HG03060 (cell line): ENCODE data around the gene HAUS8.
A peak's percentile ranks its signal among the peaks of the same experiment; 100 is the strongest.
"Not testable (repeated sequence)": the region's sequence is repeated elsewhere in the genome, so short reads cannot be mapped to it uniquely, and the experiment has no call there.

ENCODE experiments used
- ATAC-seq: cut with Tn5 transposase; IDR thresholded peaks from one replicate; pipeline ENCODE4 v1.9.1; 2021; ENCODE audit warnings: low read depth, moderate number of reproducible peaks; ENCODE audit not compliant: unreplicated experiment

The HAUS8 gene, protein sequence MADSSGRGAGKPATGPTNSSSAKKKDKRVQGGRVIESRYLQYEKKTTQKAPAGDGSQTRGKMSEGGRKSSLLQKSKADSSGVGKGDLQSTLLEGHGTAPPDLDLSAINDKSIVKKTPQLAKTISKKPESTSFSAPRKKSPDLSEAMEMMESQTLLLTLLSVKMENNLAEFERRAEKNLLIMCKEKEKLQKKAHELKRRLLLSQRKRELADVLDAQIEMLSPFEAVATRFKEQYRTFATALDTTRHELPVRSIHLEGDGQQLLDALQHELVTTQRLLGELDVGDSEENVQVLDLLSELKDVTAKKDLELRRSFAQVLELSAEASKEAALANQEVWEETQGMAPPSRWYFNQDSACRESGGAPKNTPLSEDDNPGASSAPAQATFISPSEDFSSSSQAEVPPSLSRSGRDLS

DNA sequence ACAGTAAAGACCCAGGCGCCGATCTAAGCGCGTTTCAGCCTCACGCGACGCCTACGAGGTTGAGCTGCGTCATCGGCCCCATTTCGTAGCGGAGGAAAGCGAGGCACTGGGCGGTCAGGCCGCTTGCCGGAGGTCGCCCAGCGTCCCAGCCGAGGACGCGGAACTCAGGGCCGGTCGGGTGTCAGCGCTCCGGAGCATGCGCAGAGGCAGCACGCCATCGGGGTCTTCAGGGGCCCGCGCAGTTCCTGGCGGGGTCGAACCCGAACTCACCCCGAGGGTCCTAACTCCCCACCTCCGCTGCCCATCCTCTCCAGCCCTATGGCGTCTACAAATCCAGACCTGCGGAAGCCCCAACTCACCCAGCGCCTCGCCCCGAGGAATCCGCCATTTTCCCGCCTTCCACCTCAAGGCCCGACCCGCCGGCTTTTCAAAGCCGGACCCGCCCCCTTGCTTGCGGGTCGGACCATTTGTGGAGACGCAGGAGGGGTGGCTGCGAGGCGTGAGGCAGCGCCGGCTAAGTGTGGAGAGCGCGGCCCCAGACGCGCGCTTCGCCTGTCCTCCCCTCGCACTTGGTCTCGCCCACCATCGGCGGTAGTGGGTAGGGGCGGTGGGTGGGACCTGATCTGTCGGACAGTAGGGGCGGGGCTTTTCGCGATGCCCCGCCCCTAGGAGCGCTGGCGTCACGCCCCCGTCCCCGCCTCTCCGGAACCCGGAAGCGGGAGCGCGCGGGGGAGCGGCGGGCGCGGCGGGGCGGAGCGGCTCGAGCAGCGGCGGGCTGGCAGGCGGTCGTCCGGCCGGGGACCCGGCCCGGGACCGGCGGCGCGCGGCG lies at the start of gene HAUS8, which contains the start of gene MYO9B:
Gene HAUS8 (minus strand): TSS at position 418 of the 829 bp plus-strand sequence. CDS start 30 bp downstream, at position 388.
Gene MYO9B (plus strand): TSS at position 743 of the 829 bp plus-strand sequence. CDS start 25,941 bp downstream, outside the sequence.
- ATAC-seq = peak; percentile 40

DNA sequence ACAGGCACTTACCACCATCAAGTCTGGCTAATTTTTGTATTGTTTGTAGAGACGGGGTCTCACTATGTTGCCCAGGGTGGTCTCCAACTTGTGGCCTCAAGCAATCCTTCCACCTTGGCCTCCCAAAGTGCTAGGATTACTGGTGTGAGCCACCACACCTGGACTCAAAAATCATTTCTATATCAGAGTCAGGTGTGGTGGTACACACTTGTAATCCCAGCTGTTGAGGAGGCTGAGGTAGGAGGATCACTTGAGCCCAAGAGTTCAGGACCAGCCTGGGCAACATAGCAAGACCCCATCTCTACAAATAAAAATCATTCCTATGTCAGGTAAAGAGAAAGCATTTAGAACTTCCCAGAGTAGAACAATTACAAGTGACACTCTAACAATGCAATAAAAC lies 48.8 kb upstream of the HAUS8 start:
- ATAC-seq = no peak

DNA sequence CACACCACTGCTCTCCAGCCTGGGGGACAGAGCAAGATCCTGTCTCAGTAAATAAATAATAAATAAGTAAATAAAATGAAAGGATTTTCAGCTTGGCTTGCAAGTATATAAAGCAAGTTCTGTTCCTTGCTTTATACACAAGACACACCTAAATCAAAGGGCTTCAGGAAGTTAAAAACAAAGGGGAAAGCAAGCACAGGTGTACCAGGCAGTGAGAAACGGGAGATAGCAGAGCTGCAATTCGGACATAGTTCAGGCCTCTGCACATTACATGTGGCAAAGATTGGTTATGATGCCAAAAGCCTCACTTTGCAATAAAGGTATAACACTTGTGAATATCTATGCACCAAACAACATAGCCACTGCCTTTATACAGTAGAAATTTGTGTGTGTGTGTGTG lies 47.8 kb upstream of the HAUS8 start:
- no peak for ATAC-seq

DNA sequence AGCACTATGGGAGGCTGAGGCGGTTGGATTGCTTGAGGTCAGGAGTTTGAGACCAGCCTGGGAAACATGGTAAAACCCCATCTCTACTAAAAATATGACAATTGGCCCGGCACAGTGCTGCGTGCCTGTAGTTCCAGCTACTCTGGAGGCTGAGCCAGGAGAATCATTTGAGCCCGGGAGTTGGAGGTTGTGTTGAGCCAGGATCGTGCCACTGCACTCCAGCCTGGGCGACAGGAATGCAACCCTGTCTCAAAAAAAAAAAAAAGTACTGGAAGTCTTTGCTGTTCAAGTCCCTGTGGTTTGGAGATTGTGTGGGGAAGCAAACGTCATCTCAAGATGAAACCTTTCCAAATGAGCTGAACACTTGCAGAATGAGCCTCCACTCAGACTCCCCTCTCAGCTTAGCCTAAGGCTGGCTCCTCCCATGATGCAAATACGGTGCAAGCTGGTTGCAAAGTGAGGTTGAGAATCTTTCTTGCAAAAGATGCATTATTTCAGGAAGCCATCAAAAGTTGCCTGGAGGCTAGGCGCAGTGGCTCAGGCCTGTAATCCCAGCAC lies 46.6 kb upstream of the HAUS8 start:
- ATAC-seq = no peak

DNA sequence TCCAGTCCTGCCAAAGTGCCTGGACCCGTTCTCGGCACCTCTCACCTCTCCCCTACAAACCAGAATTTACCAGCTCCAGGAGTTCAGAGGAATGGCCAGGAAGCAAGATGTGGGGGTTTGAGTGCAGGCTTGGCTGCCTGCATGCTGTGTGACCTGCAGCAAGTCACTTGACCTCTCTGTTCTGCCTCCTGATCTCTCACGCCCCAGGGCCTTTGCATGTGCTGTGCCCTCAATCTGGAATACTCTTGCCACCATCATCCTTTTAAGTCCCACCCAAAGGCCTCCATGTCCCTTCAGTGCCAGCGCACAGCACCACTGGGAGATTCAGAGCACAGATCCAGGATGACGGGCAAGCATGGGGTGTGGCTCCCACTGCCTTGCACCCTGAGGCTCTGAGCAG lies 43.7 kb upstream of the HAUS8 start:
- ATAC-seq = no peak

DNA sequence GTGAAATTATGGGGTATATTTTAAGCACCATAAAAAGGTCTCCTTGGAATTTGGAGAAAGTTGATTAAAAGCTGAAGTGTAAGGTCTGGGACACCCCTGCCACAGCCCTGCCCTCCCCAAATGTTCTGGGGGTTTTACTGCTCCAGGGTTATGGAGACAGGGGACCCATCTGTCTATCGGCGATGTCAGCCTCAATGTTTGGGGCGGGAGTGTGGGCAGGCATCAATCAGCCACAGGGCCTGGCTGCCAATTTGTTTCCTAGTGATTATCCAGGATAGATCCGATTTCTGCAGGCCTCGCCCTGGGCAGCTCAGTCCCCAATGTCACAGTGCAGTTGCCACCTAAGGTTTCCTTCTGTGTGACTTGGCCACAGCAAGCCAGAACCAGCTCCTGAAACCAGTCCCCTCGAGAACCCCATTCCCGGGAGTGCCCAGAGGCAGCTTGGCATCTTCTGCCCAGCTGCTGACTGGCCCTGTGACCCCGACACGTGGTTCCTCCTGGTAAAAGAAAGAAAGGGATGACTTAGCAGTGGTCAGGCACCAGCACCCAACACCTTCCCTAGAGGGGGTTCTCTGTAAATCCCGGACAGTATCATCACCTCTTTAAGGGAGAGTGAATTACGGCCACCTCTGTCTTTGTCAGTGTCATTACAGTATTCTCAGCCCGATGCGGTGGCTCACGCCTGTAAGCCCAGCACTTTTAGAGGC lies 41.9 kb upstream of the HAUS8 start:
- ATAC-seq = no peak

DNA sequence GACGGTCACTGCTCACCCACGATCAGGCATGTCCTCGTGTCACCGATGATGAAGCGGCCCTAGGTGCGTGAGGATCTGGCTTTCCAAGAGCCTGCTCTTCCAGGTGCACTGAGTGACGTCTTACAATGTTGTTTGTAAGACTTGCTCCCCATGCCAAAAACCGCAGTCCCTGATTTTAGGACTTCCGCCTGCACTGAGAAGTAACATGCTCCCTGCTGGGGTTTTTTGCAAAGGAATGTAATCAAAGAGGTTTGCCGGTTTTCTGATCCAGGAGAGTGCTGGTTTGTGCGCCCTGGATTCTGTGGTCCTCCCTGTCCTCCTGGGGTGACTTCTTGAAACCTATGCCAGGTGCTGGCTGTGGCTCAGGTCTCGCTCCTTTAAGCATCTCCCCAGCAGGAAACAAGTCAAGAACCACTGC lies 39.2 kb upstream of the HAUS8 start:
- ATAC-seq = no peak

DNA sequence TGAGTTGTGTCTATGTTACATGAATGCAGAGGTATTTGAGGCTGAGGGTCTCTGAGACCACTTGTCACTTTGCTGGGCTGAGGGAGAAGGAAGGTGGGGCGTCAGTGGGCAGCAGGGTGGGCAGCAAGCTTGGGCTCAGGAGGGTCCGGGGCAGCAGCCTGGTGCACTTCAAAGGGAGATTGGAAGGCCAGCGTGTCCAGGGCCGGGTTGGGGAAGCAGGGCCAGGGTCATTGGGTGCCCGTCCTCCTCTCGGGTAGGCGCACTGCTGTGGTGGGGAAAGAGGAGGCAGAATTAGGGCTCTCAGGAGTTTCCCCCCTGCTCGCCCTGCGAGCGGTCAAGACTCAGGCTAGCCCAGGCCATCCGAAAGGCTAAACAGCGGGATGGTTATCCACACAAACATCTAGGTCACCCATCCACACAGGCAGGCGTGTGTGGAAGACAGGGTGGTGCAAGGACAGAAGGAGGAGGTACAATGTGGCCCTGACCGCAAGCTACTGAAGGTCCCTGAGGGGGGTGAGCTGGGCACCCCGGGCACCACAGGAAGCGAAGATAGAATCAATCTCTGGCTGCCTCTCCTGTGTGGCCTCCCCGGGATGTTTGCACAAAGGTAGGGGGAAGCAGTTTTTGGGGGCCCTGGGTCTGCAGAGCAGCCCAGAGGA lies 38.0 kb upstream of the HAUS8 start:
- no peak for ATAC-seq

DNA sequence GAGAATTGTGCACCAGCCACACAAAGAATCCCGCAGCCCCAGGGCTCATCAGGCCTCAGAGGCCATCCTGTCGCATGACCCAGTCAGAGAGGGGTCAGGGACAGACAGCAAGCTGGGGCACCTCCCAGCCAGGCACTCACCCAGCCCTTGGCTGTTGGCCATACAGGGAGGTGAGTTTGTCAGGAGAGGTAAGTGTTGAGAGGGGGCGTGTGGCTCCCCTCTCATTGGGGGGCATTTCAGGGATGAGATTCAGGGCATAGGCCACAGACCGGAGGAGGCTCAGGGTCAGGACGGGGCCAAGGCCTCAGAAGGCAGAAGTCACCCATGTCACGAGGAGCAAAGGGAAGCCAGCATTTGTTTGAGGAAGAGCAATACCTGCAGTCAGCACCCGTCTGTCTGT lies 37.4 kb upstream of the HAUS8 start:
- ATAC-seq = no peak

DNA sequence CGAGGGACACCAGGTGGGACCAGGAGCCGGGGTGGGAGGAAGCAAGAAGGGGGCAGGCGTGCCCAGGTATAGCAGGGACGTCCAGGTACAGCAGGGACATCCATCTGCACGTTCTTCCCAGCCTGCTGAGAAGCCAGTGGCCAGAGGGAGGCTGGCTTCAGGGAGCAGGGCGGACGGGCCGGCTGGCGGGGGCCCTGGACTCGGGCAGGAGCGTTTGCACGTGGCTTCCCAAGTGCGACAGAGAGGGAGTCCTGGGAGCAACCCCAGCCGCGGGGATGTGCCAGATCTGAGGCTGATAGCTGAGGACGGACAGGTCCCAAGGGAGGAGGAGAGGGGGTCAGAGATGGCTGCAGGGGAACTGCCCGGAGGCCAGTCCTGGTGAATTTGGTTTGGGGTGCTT lies 37.0 kb upstream of the HAUS8 start:
- no peak for ATAC-seq

DNA sequence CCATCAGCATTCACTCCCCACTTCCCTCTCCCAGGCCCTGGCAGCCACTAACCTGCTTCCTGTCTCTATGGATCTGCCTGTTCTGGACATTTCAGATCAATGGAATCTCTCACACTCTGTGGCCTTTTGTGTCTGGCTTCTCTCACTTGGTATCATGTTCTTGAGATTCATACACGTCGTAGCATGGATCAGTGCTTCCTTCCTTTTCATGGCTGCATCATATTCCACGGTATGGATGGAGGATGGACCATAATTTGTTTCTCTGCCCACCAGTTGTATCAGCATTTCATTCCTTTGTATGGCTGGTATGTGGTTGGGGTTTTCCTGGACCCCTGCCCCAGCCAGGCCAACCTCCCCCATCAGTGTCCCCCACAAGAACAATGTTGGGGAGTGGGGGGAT lies 36.5 kb upstream of the HAUS8 start:
- ATAC-seq = no peak

DNA sequence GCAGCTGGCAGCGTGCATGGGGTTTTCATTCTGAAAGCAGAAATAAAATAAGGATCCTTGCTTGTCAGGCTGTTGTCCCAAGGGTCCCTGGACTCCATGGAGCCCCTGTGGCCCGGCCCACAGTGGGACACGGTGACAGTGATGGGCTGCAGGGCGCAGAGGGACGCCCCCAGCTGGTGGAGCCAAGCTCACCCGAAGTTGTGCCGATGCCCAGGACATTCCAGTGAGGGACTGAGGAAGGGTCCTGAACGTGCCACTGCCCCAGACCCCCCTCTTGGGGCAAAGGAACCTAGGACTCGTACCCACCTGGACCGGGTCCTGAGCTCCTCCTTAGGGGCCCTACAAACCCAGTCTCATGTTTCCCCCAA lies 35.3 kb upstream of the HAUS8 start:
- ATAC-seq = no peak

DNA sequence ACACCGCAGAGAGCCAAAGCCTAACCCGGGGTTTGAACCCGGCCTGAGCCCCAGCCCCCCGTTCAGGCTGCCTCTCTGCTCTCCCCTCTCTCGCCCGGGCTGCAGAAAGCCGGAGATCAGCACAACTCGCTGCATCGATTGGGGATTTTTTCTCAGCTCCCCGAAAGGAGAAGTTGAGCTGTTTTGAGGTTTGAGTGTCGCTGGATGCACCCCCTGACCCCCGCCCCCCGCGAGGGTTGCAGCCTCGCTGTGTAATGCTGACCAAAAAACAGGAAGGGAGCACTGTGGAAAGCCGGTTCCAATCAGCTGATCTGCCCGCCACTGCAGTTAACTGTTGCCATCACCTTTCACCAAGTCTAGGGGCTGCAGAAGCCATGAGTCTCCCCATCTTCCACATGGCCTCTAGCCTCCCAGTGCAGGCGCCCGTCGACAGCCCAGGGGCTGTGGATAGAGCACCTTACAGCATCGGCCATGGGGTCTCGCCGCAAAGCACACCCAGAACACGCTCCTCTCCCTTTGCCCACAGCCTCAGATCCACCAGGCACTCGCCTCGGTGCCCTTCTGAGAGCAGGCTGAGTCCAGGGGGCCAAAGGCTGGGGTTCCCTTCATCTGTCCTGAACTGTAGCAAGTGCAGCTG lies 34.8 kb upstream of the HAUS8 start:
- ATAC-seq = no peak

DNA sequence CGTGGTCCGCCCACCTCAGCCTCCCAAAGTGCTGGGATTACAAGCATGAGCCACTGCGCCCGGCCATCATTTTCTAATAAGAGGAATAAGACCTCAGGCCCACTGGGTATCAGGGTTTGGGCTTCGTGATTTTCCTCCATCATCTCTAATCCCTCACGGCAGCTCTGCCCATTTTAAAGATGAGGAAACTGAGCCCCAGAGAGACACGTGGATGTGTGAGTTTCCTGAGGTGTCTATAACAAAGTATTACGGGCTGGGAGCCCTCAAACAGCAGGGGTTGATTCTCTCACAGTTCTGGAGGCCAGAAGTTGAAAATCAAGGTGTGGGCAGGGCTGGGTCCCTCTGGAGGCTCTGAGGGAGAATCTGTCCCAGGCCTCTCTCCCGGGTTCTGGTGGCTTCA lies 34.0 kb upstream of the HAUS8 start:
- ATAC-seq = no peak

DNA sequence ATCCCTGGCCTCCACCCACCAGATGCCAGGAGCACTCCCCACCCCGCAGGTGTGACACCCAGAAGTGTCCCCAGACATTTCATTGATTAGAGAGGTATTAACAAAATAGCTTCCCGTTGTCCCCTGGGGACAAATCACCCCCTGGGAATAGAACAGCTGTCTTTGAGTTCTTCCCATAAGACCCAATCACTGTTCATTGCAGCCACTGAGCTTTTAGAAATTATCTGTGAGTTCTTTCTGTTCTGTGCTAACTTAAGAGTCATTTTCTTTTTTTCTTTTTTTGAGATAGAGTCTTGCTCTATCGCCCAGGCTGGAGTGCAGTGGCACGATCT lies 33.2 kb upstream of the HAUS8 start:
- ATAC-seq = no peak

DNA sequence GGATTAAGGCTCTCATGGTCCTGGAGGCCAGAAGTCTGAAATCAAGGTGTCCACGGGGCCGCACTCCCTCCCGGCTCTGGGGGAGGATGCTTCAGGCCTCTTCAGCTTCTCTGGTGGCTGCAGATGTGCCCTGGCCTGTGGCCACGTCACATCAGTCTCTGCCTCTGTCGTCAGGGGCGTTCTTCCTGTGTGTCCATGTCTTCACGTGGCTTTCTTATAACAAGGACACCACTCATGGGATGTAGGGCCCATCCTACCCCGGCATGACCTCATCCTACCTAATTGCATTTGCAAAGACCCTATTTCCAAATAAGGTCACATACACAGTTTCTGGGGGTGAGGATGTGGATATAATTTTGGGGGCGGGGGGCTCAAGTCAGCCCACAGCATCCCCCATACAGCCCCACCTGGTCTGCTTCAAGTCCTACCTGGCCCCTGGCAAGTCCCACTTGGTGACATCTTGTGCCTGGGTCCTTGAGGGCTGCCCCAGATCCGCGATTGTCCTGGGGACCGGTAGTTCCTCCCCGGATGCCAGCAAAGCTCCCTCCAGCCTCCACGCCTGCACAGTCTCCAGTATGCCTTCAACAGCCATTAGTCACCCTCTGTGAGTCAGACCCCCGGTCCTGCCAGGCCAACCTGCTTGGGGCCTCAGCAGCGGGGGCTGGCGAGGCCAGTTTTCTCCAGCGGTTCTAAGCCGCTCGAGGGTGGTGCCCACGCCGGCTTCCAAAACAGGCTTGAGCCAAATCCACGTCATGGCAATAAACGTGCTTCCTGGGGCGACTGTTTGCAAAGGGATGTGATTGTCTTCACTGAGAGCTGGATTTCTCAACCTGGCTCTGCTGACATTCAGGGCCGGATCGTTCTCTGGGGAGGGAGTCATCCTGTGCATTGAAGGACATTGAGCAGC lies 32.5 kb upstream of the HAUS8 start:
- ATAC-seq = no peak

DNA sequence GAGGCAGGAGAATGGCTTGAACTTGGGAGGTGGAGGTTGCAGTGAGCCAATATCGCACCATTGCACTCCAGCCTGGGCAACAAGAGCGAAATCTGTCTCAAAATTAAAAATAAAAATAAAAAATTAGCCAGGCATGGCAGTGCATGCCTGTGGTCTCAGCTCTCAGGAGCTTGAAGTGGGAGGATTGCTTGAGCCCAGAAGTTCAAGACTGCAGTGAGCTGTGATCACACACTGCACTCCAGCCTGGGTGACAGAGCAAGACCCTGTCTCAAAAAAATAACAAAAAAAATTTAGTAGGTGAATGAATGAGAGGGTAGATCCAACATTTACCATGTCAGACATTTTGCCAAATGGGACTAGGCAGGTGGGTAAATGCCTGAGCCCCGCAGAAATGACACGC lies 31.7 kb upstream of the HAUS8 start:
- not testable (repeated sequence) for ATAC-seq

DNA sequence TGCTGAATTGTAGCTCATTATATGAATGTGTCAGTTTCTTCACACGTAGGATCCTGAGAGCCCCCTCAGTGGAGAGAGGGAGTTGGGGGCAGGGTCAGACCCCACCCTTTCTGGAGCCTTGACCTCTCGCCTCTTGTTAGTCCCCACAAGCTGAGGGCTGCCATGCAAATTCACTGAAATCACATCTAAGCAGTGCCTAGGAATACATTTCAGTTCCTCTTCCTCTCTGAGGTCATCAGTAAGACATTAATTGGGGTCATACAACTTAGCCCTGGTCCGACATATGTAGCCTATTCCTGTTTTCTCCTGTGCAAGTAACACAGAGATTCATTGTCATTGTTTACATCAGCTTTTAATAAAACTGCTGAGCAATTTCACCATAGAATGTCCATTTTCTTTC lies 30.3 kb upstream of the HAUS8 start:
- no peak for ATAC-seq

DNA sequence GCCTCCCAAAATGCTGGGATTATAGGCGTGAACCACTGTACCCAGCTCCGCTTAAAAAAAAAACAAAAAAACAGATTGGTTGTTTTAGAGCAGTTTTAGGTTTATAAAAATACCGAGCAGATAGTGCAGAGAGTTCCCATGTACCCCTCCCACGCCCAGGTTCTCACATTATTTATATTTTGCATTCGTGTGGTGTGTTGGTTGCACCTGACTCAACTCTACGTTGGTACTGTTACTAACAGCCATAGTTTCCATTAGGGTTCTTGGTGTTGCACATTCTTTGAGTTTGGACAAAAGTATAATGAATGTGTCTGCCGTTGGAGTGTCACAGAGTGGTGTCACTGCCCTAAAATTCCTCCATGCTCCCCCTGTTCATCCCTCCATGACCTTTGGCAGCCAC lies 29.4 kb upstream of the HAUS8 start:
- ATAC-seq = no peak
